ENCODE measurements around the gene MIR17HG.

GRCh38 chr13:91323349-91323748 lies 24.1 kb upstream of the MIR17HG start:
- TF ChIP-seq, protein P1, sequence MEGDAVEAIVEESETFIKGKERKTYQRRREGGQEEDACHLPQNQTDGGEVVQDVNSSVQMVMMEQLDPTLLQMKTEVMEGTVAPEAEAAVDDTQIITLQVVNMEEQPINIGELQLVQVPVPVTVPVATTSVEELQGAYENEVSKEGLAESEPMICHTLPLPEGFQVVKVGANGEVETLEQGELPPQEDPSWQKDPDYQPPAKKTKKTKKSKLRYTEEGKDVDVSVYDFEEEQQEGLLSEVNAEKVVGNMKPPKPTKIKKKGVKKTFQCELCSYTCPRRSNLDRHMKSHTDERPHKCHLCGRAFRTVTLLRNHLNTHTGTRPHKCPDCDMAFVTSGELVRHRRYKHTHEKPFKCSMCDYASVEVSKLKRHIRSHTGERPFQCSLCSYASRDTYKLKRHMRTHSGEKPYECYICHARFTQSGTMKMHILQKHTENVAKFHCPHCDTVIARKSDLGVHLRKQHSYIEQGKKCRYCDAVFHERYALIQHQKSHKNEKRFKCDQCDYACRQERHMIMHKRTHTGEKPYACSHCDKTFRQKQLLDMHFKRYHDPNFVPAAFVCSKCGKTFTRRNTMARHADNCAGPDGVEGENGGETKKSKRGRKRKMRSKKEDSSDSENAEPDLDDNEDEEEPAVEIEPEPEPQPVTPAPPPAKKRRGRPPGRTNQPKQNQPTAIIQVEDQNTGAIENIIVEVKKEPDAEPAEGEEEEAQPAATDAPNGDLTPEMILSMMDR (IDR thresholded peaks at IDR 0.05) = no peak
- TF ChIP-seq EP300 (IDR thresholded peaks at IDR 0.05) = no peak
